Transverse colon (tissue), 3 donors: ENCODE data around the gene LDAF1.

Experiments used
- EP300 ChIP-seq: sonication (generic); formaldehyde crosslinking; IDR thresholded peaks from one replicate; pipeline ENCODE4 v1.6.1; 2017; ENCODE audit warnings: antibody characterized with exemption, low read depth
- POLR2A ChIP-seq: fragments of 450-650 bp; IDR thresholded peaks from one replicate; pipeline ENCODE4 v1.6.1; 2016; ENCODE audit warnings: antibody characterized with exemption, mild to moderate bottlenecking, moderate library complexity
- TF ChIP-seq, protein P1 (sequence below), 5 experiments: fragments of 200-600 bp in 3 of 5; fragments of 450-650 bp in 2 of 5; sonication (generic) in 3 of 5; IDR thresholded peaks; 1 replicate in 2 of 5; 2 replicates in 3 of 5; pipeline ENCODE4 v1.5.1; 2016 to 2017; ENCODE audit warnings: antibody characterized with exemption in 5 of 5, inconsistent platforms in 3 of 5, mild to moderate bottlenecking in 2 of 5, moderate library complexity in 1 of 5

DNA sequence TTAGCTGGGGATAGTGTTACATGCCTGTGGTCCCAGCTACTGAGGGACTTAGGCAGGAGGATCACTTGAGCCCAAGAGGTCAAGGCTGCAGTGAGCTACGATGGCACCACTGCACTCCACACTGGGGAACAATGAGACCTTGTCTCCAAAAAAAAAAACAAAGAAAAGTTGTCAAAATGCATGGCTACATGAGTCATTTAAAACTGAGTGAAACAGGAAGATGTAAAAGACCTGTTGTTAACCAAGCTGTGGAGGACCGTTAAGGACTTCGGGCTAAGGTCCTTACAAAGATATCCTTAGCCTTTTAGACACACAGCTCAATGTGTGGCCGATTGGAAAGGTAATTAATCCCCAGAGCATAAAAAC lies 27.8 kb downstream of the LDAF1 start:
- TF ChIP-seq, protein P1, sequence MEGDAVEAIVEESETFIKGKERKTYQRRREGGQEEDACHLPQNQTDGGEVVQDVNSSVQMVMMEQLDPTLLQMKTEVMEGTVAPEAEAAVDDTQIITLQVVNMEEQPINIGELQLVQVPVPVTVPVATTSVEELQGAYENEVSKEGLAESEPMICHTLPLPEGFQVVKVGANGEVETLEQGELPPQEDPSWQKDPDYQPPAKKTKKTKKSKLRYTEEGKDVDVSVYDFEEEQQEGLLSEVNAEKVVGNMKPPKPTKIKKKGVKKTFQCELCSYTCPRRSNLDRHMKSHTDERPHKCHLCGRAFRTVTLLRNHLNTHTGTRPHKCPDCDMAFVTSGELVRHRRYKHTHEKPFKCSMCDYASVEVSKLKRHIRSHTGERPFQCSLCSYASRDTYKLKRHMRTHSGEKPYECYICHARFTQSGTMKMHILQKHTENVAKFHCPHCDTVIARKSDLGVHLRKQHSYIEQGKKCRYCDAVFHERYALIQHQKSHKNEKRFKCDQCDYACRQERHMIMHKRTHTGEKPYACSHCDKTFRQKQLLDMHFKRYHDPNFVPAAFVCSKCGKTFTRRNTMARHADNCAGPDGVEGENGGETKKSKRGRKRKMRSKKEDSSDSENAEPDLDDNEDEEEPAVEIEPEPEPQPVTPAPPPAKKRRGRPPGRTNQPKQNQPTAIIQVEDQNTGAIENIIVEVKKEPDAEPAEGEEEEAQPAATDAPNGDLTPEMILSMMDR (IDR thresholded peaks at IDR 0.05), result no peak
- TF ChIP-seq EP300 (no peak), POLR2A (no peak)
